ENCODE data around the gene OR2A5.
"Not testable (repeated sequence)": the region's sequence is repeated elsewhere in the genome, so short reads cannot be mapped to it uniquely, and the experiment has no call there.

The OR2A5 gene

GRCh38 chr7:144048648-144049047, at the start of gene OR2A5:
TSS of gene OR2A5 (plus strand) at chr7:144048948. CDS start at chr7:144050402, 1,454 bp downstream.
- no peak for DNase-seq

GRCh38 chr7:144000020-144000419, 48.7 kb upstream of the OR2A5 start, which contains the start of gene OR6B1:
TSS of gene OR6B1 (plus strand) at chr7:144000320. CDS start at chr7:144003997, 3,677 bp downstream.
- DNase-seq: no peak

GRCh38 chr7:144001543-144001942, 47.2 kb upstream of the OR2A5 start:
- DNase-seq: no peak

GRCh38 chr7:144004703-144005102, 44.0 kb upstream of the OR2A5 start:
- no peak for DNase-seq

GRCh38 chr7:144006029-144006691, 42.6 kb upstream of the OR2A5 start:
- DNase-seq: no peak

- no peak for DNase-seq
Measured at GRCh38 chr7:144006692-144007042, 42.1 kb upstream of the OR2A5 start.

- DNase-seq: no peak
Measured at GRCh38 chr7:144009361-144009760, 39.4 kb upstream of the OR2A5 start.

- DNase-seq: not testable (repeated sequence)
Measured at GRCh38 chr7:144010061-144010460, 38.7 kb upstream of the OR2A5 start.

GRCh38 chr7:144010821-144011220, 37.9 kb upstream of the OR2A5 start:
- not testable (repeated sequence) for DNase-seq

- no peak for DNase-seq
Measured at GRCh38 chr7:144011458-144012230, 37.1 kb upstream of the OR2A5 start.

- DNase-seq: no peak
Measured at GRCh38 chr7:144018065-144018464, 30.7 kb upstream of the OR2A5 start.

GRCh38 chr7:144019457-144019856, 29.3 kb upstream of the OR2A5 start:
- no peak for DNase-seq

GRCh38 chr7:144020340-144020739, 28.4 kb upstream of the OR2A5 start:
- DNase-seq: no peak

- no peak for DNase-seq
Measured at GRCh38 chr7:144022169-144022568, 26.6 kb upstream of the OR2A5 start.

- no peak for DNase-seq
Measured at GRCh38 chr7:144023171-144023827, 25.4 kb upstream of the OR2A5 start.

GRCh38 chr7:144024213-144024612, 24.5 kb upstream of the OR2A5 start:
- no peak for DNase-seq

- no peak for DNase-seq
Measured at GRCh38 chr7:144026203-144026883, 22.4 kb upstream of the OR2A5 start.

GRCh38 chr7:144027070-144027469, 21.7 kb upstream of the OR2A5 start:
- DNase-seq: no peak

GRCh38 chr7:144027974-144028373, 20.8 kb upstream of the OR2A5 start:
- no peak for DNase-seq

GRCh38 chr7:144028547-144028946, 20.2 kb upstream of the OR2A5 start:
- no peak for DNase-seq

- no peak for DNase-seq
Measured at GRCh38 chr7:144032516-144032915, 16.2 kb upstream of the OR2A5 start.

- DNase-seq: no peak
Measured at GRCh38 chr7:144032985-144033709, 15.6 kb upstream of the OR2A5 start.

GRCh38 chr7:144035385-144035784, 13.4 kb upstream of the OR2A5 start:
- DNase-seq: no peak
